Stimulated activated CD4-positive, alpha-beta T cell treated with anti-CD3 and anti-CD28 coated beads, Interleukin-2, amount 100 ng/mL, for 4 hours (primary cell): ENCODE results near the gene CLDN22.
"Not testable (repeated sequence)": the region's sequence is repeated elsewhere in the genome, so short reads cannot be mapped to it uniquely, and the experiment has no call there.

ENCODE experiments used
- DNase-seq: peaks from one replicate; pipeline ENCODE4 v3.0.0-alpha.2; 2020; ENCODE audit warnings: low read depth

The CLDN22 gene

GRCh38 chr4:183347146-183347545 lies 27.1 kb upstream of the CLDN22 start:
- no peak for DNase-seq

- DNase-seq: no peak
Measured at GRCh38 chr4:183345261-183345660, 25.2 kb upstream of the CLDN22 start.

DNA sequence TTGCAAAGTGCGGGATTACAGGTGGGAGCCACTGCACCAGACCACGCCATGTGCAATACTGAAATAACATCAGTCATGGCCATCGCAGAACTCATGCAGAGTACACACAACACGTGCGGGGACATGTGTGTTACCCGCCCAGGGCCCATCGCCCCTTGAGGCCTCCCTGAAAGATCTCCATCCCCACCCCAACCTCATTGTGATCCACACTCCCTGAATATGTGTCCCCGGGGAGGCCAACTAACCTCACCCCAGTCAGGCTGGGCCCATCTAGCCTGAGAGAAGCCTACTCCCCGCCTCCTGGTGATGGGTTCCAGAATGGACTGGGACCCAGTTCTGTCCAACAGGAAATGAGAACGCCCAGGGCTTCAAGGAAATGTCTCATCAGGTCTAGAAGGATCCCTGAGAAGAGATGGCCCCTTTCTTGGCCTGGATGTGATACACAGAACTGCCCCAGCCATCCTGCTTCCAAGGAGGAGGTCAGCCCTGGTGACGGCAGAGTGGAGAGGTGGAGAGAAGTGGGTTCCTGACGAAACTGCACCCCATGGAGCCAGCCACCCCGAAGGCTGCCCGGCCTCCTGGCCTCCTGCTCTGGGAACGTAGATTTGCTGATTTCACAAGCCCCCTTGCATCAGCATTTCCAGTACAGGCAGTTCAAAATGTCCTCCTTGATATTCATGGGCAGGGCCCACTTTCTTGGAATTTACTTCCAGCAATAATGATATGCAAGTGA lies 24.6 kb upstream of the CLDN22 start:
- DNase-seq: no peak

- no peak for DNase-seq
Measured at GRCh38 chr4:183343730-183344129, 23.7 kb upstream of the CLDN22 start.

- no peak for DNase-seq
Measured at GRCh38 chr4:183342541-183343533, 22.8 kb upstream of the CLDN22 start.

GRCh38 chr4:183337833-183338232 lies 17.8 kb upstream of the CLDN22 start:
- DNase-seq: no peak

GRCh38 chr4:183337349-183337748 lies 17.3 kb upstream of the CLDN22 start:
- no peak for DNase-seq

DNA sequence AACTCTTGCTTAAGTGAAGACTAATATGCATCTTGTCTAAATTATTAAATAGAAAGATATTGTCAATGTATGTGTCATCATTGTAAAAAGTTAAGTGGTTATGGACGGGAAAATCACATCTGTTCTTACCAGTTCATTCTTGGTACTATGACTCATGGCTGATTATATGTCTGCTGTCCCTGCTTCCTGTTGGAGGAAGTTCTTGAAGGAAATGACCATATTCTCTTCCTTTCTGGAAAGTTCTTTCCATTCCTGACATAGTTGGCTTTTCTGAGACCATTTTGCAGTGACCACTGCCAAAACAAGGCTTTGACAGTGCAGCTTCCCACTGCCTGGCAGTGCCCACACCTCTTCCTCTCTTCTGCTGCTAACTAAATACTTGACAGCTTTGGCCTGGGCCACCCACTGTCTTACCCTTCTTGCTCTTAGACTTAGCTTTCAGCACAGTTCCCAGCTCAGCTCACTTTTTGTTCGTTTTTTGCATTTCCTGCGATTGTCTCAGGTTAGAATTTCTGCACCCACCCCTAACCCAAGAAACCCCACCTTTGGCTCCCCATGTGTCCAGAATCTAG lies 15.4 kb upstream of the CLDN22 start:
- no peak for DNase-seq

- no peak for DNase-seq
Measured at GRCh38 chr4:183333983-183334382, 13.9 kb upstream of the CLDN22 start.

GRCh38 chr4:183333202-183333601 lies 13.1 kb upstream of the CLDN22 start:
- DNase-seq: no peak

- DNase-seq: no peak
Measured at GRCh38 chr4:183332447-183332846, 12.4 kb upstream of the CLDN22 start.

DNA sequence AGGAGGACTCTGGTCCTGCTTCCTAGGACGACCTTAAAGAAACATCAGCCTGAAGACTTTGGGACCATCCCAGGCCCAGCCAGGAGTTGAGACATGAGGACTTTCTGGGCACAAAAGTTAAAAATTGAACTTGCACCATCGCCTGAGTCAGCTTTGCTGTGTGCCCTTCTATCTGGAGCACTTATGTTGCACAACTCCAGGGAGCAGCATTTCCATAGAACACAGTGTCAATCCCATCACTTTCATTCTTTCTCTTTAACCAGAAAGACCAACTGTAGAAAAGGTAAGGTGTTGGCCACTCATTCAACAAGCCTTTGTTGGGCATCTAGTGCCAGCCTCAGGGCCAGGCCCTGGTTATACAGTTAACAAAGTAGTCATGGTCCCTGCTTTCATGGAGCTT lies 10.8 kb upstream of the CLDN22 start:
- no peak for DNase-seq

DNA sequence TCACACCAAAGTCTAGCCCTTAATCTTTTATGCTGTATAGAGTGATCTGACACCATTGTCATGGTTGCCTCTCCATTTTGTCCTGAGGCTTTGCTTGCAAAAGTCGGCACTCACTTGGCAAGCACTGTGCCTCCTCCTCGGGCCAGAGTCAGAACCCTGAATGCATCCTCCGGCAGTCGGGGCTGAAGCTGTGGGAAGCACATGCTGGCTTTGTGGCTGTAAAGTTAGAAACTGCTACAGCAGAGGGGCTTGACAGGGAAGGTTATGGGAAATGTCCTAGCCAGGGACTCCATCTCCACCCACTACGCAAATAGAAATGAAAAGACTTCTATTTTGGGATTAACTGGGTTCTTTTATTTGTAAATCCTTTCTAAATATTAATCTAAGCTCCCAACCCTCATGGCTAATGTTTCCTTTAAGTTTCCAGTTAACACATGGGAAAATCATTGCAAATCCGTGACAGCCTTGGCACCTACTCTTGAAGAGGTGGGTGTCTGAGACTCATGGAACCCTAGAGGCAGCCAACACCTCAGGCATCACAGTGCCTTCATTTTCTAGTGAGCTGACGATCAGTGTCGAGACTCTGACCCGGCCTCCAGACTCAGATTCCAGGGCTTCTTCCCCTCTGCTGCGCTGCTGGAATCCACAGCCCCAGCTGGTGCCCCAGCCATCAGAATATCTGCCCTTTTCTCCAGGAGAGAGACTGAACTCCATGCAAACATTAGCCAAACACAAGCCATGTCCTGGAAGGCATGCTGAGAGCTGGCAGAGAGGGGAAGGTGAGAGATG lies 10.1 kb upstream of the CLDN22 start:
- no peak for DNase-seq

DNA sequence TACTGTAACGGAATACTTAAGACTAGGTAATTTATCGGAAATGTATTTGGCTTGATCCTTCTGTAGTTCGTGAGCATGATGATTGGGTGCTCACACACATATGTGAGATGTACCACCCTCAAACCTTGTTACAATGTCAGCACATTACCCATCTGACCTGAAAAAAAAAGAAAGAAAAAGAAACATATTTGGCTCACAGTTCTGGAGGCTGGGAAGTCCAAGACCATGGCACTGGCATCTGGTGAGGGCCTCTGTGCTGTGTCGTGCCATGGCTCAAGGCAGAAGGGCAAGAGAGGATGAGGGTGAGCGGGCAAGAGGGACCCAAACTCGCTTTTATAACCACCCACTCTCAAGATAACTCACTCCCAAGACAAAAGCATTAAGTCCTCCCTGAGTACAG lies 9.2 kb upstream of the CLDN22 start:
- DNase-seq: no peak

DNA sequence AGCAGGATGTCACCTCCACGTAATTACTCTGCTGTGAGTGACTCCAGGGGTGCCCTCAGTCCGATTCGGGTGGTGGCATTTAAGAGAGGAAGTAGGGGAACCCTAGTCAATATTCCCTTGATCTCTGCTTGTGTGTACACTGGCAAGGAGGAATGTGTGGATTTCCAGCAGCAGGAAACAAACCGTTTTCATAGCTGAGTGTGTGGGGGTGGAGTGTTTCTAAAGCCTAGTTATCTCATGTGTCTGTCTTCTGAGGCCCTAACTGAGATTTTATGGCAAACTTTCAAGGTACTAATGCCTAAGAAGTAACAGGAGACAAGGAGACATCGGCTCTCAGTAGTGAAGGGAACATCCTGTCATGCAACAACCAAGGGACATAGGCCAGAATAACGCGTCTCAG lies 8.8 kb upstream of the CLDN22 start:
- DNase-seq: no peak

GRCh38 chr4:183327827-183328226 lies 7.8 kb upstream of the CLDN22 start:
- no peak for DNase-seq

- no peak for DNase-seq
Measured at GRCh38 chr4:183326853-183327252, 6.8 kb upstream of the CLDN22 start.

- DNase-seq: not testable (repeated sequence)
Measured at GRCh38 chr4:183326387-183326786, 6.3 kb upstream of the CLDN22 start.

DNA sequence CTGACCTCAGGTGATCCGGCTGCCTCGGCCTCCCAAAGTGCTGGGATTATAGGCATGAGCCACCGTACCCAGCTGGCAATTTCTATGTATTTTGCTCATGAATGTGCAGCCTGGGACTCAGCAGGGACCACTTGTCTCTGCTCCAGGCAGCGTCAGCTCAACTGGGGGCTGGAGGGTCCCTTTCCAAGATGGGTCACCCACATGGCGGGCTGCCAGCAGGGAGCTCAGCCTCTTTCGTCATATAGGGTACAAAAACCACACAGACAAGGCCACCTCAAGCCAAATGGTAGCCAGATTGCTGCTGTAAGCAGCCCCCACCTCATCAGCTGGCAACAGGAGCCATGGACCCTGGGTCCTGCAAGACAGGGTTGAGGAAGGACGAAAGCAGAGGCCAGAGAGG lies 4.5 kb upstream of the CLDN22 start:
- DNase-seq: no peak

DNA sequence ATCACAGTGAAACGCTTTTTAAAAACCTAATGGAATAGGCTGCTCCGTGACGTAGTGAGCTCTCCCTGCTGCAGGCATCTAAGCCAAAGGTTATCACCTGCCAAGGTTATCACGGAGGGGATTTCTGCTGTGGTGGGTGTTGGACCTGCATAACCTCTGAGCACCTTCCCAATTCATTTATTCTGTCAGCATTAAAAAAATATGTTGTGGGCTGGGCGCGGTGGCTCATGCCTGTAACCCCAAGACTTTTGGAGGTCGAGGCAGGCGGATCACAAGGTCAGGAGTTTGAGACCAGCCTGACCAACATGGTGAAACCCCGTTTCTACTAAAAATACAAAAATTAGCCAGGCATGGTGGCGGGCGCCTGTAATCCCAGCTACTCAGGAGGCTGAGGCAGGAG lies 4.0 kb upstream of the CLDN22 start:
- not testable (repeated sequence) for DNase-seq

- DNase-seq: no peak
Measured at GRCh38 chr4:183323295-183323694, 3.2 kb upstream of the CLDN22 start.

- DNase-seq: no peak
Measured at GRCh38 chr4:183322326-183322725, 2.2 kb upstream of the CLDN22 start, which contains the start of gene CLDN24. TSS of gene CLDN24 (minus strand) at chr4:183322426. CDS start at chr4:183322426, 0 bp downstream.
